GM23338 (cell line): ENCODE results near the gene DHX30.

ENCODE experiments used
- CREB1 ChIP-seq: fragments of 250-450 bp; sonication (Bioruptor Pico); IDR thresholded peaks from 2 replicates; pipeline ENCODE4 v1.5.0; 2020; ENCODE audit warnings: low read depth, mild to moderate bottlenecking, moderate library complexity
- CTCF ChIP-seq, 2 experiments: fragments of 200-600 bp in 1 of 2; sonication (generic) in 1 of 2; conservative IDR thresholded peaks; 2 replicates each; pipeline versions ENCODE4 v1.5.1 to v1.6.1; 2016 to 2017; ENCODE audit warnings: antibody characterized with exemption in 2 of 2, low read depth in 2 of 2, mild to moderate bottlenecking in 2 of 2, moderate library complexity in 1 of 2
- ETS1 ChIP-seq: IDR thresholded peaks from 2 replicates; pipeline ENCODE4 v1.6.1; 2016; ENCODE audit warnings: antibody characterized with exemption
- EZH2 ChIP-seq: fragments of 200-600 bp; sonication (generic); IDR thresholded peaks from one replicate; pipeline ENCODE4 v1.8.0; 2017; ENCODE audit warnings: antibody characterized with exemption, mild to moderate bottlenecking, low read depth; ENCODE audit not compliant: unreplicated experiment
- EZH2phosphoT487 ChIP-seq: fragments of 200-600 bp; sonication (generic); IDR thresholded peaks from one replicate; pipeline ENCODE4 v1.8.1; 2018; ENCODE audit warnings: antibody characterized with exemption; ENCODE audit not compliant: unreplicated experiment
- JUNB ChIP-seq: IDR thresholded peaks from one replicate; pipeline ENCODE4 v1.6.1; 2016; ENCODE audit warnings: antibody characterized with exemption; ENCODE audit not compliant: unreplicated experiment
- NANOG ChIP-seq: IDR thresholded peaks from 2 replicates; pipeline ENCODE4 v1.6.1; 2016; ENCODE audit warnings: antibody characterized with exemption, borderline replicate concordance
- POLR2AphosphoS5 ChIP-seq: IDR thresholded peaks from 2 replicates; pipeline ENCODE4 v1.6.1; 2016; ENCODE audit warnings: antibody characterized with exemption, low read depth
- REST ChIP-seq: IDR thresholded peaks from one replicate; pipeline ENCODE4 v1.6.1; 2018; ENCODE audit warnings: antibody characterized with exemption; ENCODE audit not compliant: unreplicated experiment
- STAT1 ChIP-seq: IDR thresholded peaks from one replicate; pipeline ENCODE4 v1.6.1; 2016; ENCODE audit warnings: antibody characterized with exemption; ENCODE audit not compliant: unreplicated experiment
- ZNF114 ChIP-seq: fragments of 250-450 bp; sonication (Bioruptor Pico); IDR thresholded peaks from 2 replicates; pipeline ENCODE4 v1.5.0; 2020; ENCODE audit warnings: mild to moderate bottlenecking, moderate library complexity
- ZNF331 ChIP-seq: fragments of 250-450 bp; sonication (Bioruptor Pico); IDR thresholded peaks from 2 replicates; pipeline ENCODE4 v1.5.0; 2020; ENCODE audit warnings: low read depth, mild to moderate bottlenecking, moderate library complexity

GRCh38 chr3:47890828-47891612 lies 88.1 kb downstream of the DHX30 start:
- TF ChIP-seq CTCF (conservative IDR thresholded peaks at IDR 0.05; ENCODE audit: low read depth in 2 of 2) (no peak), REST (no peak), STAT1 (no peak), EZH2 (no peak), POLR2AphosphoS5 (no peak), ETS1 (no peak), EZH2phosphoT487 (no peak), CREB1 (CRISPR knock-in tag) (no peak), JUNB (no peak), NANOG (no peak), ZNF114 (CRISPR knock-in tag) (no peak), ZNF331 (CRISPR knock-in tag) (no peak)
